Gastrocnemius medialis (tissue), 4 donors: ENCODE results near the gene PPP1R16B.

Source experiments
- POLR2A ChIP-seq, 2 donors: fragments of 450-650 bp; IDR thresholded peaks; one replicate each; pipeline ENCODE4 v1.6.1; 2017; ENCODE audit warnings: antibody characterized with exemption in 2 of 2, mild to moderate bottlenecking in 2 of 2, moderate library complexity in 2 of 2
- TF ChIP-seq, protein P1 (sequence below), 5 experiments: fragments of 450-650 bp in 3 of 5; fragments of 200-600 bp in 2 of 5; sonication (generic) in 2 of 5; IDR thresholded peaks in 4 of 5; conservative IDR thresholded peaks in 1 of 5; 1 replicate in 4 of 5; 2 replicates in 1 of 5; pipeline ENCODE4 v1.5.1; 2016 to 2019; ENCODE audit warnings: antibody characterized with exemption in 5 of 5, mild to moderate bottlenecking in 3 of 5, moderate library complexity in 3 of 5

GRCh38 chr20:38759106-38759505 is 46.4 kb upstream of the PPP1R16B start:
- TF ChIP-seq POLR2A (IDR thresholded peaks at IDR 0.05) = no peak
- TF ChIP-seq, protein P1, sequence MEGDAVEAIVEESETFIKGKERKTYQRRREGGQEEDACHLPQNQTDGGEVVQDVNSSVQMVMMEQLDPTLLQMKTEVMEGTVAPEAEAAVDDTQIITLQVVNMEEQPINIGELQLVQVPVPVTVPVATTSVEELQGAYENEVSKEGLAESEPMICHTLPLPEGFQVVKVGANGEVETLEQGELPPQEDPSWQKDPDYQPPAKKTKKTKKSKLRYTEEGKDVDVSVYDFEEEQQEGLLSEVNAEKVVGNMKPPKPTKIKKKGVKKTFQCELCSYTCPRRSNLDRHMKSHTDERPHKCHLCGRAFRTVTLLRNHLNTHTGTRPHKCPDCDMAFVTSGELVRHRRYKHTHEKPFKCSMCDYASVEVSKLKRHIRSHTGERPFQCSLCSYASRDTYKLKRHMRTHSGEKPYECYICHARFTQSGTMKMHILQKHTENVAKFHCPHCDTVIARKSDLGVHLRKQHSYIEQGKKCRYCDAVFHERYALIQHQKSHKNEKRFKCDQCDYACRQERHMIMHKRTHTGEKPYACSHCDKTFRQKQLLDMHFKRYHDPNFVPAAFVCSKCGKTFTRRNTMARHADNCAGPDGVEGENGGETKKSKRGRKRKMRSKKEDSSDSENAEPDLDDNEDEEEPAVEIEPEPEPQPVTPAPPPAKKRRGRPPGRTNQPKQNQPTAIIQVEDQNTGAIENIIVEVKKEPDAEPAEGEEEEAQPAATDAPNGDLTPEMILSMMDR (IDR thresholded peaks at IDR 0.05 in 4 of 5, conservative IDR thresholded peaks at IDR 0.05 in 1 of 5) = no peak
